GM21825 (cell line): Measurements from ENCODE around the gene VTA1.
"Not testable (repeated sequence)": the region's sequence is repeated elsewhere in the genome, so short reads cannot be mapped to it uniquely, and the experiment has no call there.

Experiments
- ATAC-seq: cut with Tn5 transposase; IDR thresholded peaks from one replicate; pipeline ENCODE4 v1.9.1; 2021; ENCODE audit warnings: mild to moderate bottlenecking, moderate library complexity; ENCODE audit not compliant: unreplicated experiment

The VTA1 gene

GRCh38 chr6:142146828-142147662, at the start of gene VTA1, which contains the start of gene NMBR:
Gene VTA1 (plus strand): TSS chr6:142147263. CDS start chr6:142147288, 25 bp downstream.
Gene NMBR (minus strand): TSS chr6:142147122. CDS start chr6:142088658, 58,464 bp downstream.
- peak; percentile 100 for ATAC-seq

- not testable (repeated sequence) for ATAC-seq
Measured at GRCh38 chr6:142104820-142105219, 42.2 kb upstream of the VTA1 start.

GRCh38 chr6:142110820-142111219, 36.2 kb upstream of the VTA1 start:
- not testable (repeated sequence) for ATAC-seq

GRCh38 chr6:142112451-142113061, 34.5 kb upstream of the VTA1 start:
- peak; percentile 46 for ATAC-seq

DNA sequence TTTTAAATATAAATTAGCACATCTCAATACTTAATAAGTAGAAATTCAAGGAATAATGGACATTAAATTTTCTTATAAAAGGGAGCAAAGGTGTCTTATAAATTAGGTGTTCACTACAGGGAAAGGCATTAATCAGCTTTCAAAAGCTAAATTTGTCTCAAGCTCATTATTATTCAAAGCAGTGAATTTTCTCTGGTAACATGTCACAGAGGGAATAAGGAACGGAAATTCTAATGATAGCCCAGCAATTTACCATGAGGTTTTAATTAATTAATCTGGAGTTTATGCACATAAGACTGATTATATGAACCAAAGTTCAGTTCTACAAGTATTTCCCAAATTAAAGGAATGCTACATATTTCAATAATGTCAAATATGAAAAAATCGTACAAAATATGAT, 29.7 kb upstream of the VTA1 start:
- ATAC-seq = no peak

DNA sequence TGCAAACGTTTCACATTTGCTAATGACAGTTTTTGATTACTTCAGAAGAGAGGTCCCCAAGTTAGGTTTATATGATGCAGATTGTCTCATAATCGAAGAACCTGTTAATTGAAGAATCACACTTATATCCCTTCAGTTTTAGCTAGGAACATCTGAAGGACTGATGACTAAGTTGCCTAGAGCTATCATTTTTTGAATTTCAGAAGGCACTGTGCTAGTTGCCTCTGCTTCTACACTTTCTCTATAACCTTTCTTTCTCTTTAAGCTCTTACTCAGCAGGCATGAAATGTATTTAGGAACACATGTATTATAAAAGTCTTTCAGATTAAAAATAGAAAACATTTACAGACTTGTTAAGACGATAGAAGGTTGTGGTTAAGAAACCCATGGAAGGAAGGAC, 28.7 kb upstream of the VTA1 start:
- no peak for ATAC-seq

- no peak for ATAC-seq
Measured at GRCh38 chr6:142118925-142119324, 28.1 kb upstream of the VTA1 start.

- ATAC-seq = no peak
Measured at GRCh38 chr6:142121342-142121741, 25.7 kb upstream of the VTA1 start.

DNA sequence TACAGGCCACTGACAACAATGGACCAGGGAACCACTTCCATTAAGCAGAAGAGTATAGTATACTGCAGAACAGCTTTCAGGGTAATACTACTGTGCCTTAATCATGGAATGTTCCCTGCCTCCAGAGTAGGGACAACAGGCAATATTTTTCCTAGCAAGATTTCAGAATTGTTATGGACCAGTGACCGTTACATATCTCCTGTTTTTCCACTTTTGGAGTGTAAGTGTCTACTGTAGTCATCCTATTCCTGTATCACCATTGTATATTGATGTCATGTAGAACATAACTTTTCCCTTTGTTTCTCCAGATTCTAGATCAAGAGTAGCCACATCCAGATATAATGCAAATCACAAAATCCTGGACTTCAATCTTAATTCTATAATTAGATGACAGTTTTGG, 16.2 kb upstream of the VTA1 start:
- ATAC-seq = no peak

DNA sequence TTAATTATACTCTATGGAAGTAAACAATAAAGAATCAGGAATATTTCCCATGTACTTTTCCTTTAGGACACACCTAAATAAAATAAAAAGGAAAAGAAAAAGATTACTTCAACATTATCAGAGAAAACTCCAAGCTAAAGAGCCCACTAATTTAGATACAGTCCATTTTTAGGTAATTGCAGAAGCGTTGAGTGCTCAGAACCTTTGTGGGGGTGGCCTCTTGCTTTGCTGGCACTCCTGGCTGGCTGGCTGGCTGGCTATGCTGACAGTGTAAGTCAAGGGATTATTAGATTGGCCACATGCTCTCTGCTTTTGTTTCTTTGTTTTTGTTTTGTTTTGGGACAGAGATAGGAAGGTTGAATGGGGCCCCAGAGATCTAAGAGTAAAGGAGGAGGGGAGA, 14.4 kb upstream of the VTA1 start, which contains the start of gene GJE1:
Gene GJE1 (plus strand): TSS at position 301 of the 400 bp plus-strand sequence. CDS start 234 bp downstream, outside the sequence.
- no peak for ATAC-seq

DNA sequence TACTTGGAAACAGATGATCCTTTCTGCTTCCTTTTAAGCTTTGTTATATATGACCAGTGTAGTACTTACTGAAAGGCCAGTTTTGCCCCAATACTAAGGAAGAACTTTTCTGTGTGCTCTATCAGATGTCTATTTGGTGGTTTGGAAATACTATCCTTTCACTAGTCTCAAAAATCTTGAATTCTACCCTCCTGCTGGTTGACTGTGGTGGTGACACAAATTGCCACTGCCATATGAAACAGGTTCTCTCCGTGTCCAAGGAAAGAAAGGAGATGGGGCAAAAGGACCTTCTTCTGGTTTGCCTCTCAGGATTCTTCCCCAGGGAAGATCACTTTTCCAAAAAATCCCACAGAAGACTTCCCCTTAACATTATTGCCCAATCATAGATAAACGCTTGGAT, 8.2 kb upstream of the VTA1 start:
- ATAC-seq = no peak

- not testable (repeated sequence) for ATAC-seq
Measured at GRCh38 chr6:142141531-142141930, 5.5 kb upstream of the VTA1 start.

- ATAC-seq = no peak
Measured at GRCh38 chr6:142152746-142153145, 5.7 kb downstream of the VTA1 start.

DNA sequence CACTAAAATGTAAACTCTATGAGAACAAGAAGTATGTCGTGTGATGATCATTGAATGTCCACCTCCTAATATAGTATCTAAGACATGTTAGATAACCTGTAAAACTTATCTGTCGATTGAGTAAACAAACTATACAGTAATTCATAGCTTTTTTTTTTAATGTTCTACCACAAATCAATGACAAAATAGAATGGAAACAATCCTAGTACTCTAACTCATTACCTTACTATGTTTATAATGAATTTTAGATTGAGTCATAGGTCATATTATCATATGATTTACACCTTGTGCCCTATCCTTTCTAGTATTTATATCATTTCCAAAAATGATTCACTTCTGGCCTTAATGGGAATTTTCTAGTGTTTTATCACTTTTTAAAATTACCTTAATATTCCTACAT, 6.1 kb downstream of the VTA1 start:
- no peak for ATAC-seq

- no peak for ATAC-seq
Measured at GRCh38 chr6:142154336-142154735, 7.3 kb downstream of the VTA1 start.

DNA sequence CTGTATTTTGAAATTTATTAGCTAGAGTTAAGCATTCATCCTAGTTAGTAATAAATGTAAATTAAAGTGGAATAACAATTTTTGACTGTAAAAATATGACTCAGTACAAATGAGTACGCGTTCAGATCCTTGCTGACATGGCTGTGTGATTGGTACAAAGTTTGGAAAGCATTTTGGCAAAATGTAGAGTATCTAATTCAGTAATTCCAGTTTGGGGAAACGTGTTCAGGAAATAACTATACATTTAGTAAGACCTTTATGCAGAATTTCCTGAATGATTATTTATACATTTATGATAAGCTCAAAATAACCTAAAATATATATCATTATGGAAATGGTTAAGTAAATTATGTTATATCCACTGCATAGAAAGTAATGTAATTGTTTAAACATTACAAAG, 8.0 kb downstream of the VTA1 start:
- ATAC-seq = no peak

DNA sequence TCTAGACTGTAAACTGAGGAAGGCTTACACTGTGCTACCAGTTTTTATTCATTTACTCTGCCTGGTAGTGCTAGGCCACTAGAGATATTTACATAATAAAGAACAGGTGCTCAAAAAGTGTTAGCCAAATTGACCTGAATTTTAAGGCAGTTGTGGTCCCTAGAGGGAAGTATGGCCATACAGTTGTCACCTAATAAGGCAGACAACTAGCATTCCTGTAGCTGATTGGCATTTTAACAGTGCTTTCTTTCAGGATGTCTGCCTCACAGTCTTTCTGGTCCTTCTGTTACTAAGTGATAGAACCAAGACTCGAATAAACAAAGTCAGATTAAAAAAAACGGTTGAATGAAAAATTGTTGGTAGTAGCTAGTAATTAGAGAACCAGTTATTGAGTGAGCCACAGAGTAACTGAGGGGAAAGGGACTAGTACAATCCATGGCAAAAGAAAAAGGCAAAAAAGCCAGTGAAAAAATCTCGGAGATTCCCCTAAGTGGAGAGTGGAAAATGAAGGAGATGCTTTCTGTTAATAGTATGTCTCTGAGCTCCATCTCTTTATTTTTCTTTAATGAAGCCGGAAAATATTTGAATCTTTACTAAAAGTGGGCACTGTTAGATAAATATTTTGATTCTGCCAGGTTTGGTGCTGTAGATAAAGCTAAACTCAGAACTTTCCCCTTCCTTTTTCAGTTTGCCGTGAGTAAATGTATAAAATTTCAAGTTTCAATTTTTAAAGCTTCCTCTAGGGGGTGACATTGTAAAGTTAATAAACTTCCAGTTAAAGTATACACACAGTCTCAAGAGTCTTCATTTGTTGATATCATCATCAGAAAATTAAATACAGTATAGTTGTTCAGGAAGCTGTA, 9.1 kb downstream of the VTA1 start:
- ATAC-seq = peak; percentile 65

DNA sequence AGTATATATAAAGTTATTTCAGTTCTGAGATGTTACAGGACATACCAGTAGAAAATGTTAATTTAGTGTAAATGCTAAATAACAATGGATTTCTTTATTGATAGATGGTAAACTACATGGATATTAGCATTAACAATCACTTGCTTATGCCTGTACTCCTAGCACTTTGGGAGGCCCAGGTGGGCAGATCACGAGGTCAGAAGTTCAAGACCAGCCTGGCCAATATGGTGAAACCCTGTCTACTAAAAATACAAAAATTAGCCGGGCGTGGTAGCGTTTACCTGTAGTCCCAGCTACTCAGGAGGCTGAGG, 9.7 kb downstream of the VTA1 start:
- ATAC-seq = not testable (repeated sequence)

GRCh38 chr6:142162780-142163179, 15.7 kb downstream of the VTA1 start:
- ATAC-seq = no peak

DNA sequence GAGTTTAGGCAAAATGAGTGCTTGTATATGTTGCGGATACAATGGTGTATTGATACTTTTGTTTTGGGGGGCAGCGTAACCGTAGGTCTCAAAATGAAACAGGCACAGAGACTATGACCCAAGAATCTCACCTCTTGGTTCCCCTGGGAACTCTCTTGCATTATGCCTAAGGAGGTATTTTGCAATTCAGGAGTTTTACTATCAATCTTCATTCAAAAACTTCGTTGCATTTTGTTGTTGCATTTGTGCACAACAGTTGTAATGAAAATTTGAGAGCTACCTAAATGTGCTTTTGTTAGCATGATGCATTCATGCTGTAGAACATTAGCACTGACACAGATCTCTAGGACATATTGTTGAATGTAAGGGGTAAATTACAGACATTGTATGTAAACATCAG, 18.2 kb downstream of the VTA1 start:
- ATAC-seq = no peak

GRCh38 chr6:142167071-142167470, 20.0 kb downstream of the VTA1 start:
- no peak for ATAC-seq
